ENCODE results near the gene AGTPBP1. TPM values are rescaled to one million over a fixed set of nuclear protein-coding genes. Genes with fewer than 3 reads are reported as not detected.

AGTPBP1 gene
- total RNA-seq, 1 donor from 2014 or later: 18.0 TPM

DNA sequence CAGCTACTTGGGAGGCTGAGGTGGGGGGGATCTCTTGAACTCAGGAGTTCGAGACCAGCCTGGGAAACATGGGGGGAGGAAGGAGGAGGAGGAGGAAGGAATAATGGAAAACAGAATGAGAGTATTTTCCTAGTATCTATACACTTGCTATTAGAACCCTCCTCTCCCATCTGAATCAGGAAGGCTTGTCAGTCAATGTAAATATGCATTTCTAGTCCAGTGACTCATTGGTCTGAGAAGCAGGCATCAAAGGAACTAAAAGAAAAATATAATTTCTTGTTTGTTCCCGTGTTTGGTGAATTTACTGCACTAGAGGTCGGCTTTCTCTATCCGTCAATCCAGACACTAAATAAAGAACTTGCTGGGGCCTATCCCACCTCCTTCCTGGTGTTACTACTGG lies 88.6 kb downstream of the AGTPBP1 start:
- no peak for DNase-seq (ENCODE audit: extremely low spot score, unreplicated experiment)
- Mint-ChIP-seq H3K27me3 (ENCODE audit: unreplicated experiment) (no peaks in the 10 kb centered on the region), H3K27ac (ENCODE audit: unreplicated experiment) (no peak overlapping the region), H3K4me3 (ENCODE audit: unreplicated experiment) (no peak overlapping the region), H3K36me3 (ENCODE audit: unreplicated experiment) (peaks cover 15% of the 10 kb centered on the region), H3K9me3 (ENCODE audit: unreplicated experiment) (no peaks in the 10 kb centered on the region), H3K4me1 (ENCODE audit: unreplicated experiment) (no peaks in the 10 kb centered on the region)
- TF ChIP-seq CTCF (IDR thresholded peaks at IDR 0.05): no peak

GRCh38 chr9:85647571-85647970 lies 94.2 kb downstream of the AGTPBP1 start:
- no peak overlapping the region for H3K4me3 Mint-ChIP-seq (ENCODE audit: unreplicated experiment)
- no peak for TF ChIP-seq CTCF (IDR thresholded peaks at IDR 0.05)

GRCh38 chr9:85645909-85646627 lies 95.7 kb downstream of the AGTPBP1 start:
- no peaks in the 10 kb centered on the region for H3K27me3 Mint-ChIP-seq (ENCODE audit: unreplicated experiment)
- no peak for TF ChIP-seq CTCF (IDR thresholded peaks at IDR 0.05)
- no peak overlapping the region for H3K27ac Mint-ChIP-seq (ENCODE audit: unreplicated experiment)
- DNase-seq (ENCODE audit: extremely low spot score, unreplicated experiment): no peak
- H3K4me1 Mint-ChIP-seq (ENCODE audit: unreplicated experiment): no peaks in the 10 kb centered on the region
- no peak overlapping the region for H3K4me3 Mint-ChIP-seq (ENCODE audit: unreplicated experiment)
- peaks cover 27% of the 10 kb centered on the region for H3K36me3 Mint-ChIP-seq (ENCODE audit: unreplicated experiment)
- no peaks in the 10 kb centered on the region for H3K9me3 Mint-ChIP-seq (ENCODE audit: unreplicated experiment)

More at GRCh38 chr9:85647571-85647970, 94.2 kb downstream of the AGTPBP1 start:
- no peak for DNase-seq (ENCODE audit: extremely low spot score, unreplicated experiment)
- Mint-ChIP-seq H3K27ac (ENCODE audit: unreplicated experiment) (no peak overlapping the region), H3K36me3 (ENCODE audit: unreplicated experiment) (peaks cover 18% of the 10 kb centered on the region), H3K4me1 (ENCODE audit: unreplicated experiment) (no peaks in the 10 kb centered on the region), H3K27me3 (ENCODE audit: unreplicated experiment) (no peaks in the 10 kb centered on the region), H3K9me3 (ENCODE audit: unreplicated experiment) (no peaks in the 10 kb centered on the region)

GRCh38 chr9:85640425-85640824 lies 101.3 kb downstream of the AGTPBP1 start:
- H3K9me3 Mint-ChIP-seq (ENCODE audit: unreplicated experiment): no peaks in the 10 kb centered on the region
- no peak overlapping the region for H3K27ac Mint-ChIP-seq (ENCODE audit: unreplicated experiment)
- no peaks in the 10 kb centered on the region for H3K27me3 Mint-ChIP-seq (ENCODE audit: unreplicated experiment)
- H3K4me1 Mint-ChIP-seq (ENCODE audit: unreplicated experiment): no peaks in the 10 kb centered on the region
- no peak for DNase-seq (ENCODE audit: extremely low spot score, unreplicated experiment)
- no peak for TF ChIP-seq CTCF (IDR thresholded peaks at IDR 0.05)
- peaks cover 16% of the 10 kb centered on the region for H3K36me3 Mint-ChIP-seq (ENCODE audit: unreplicated experiment)
- no peak overlapping the region for H3K4me3 Mint-ChIP-seq (ENCODE audit: unreplicated experiment)

- H3K9me3 Mint-ChIP-seq (ENCODE audit: unreplicated experiment): no peaks in the 10 kb centered on the region
- no peaks in the 10 kb centered on the region for H3K4me1 Mint-ChIP-seq (ENCODE audit: unreplicated experiment)
- no peak overlapping the region for H3K4me3 Mint-ChIP-seq (ENCODE audit: unreplicated experiment)
- no peak overlapping the region for H3K27ac Mint-ChIP-seq (ENCODE audit: unreplicated experiment)
- no peak for DNase-seq (ENCODE audit: extremely low spot score, unreplicated experiment)
- no peaks in the 10 kb centered on the region for H3K27me3 Mint-ChIP-seq (ENCODE audit: unreplicated experiment)
- H3K36me3 Mint-ChIP-seq (ENCODE audit: unreplicated experiment): peaks cover 12% of the 10 kb centered on the region
- TF ChIP-seq CTCF (IDR thresholded peaks at IDR 0.05): no peak
Measured at GRCh38 chr9:85639675-85640186, 102.0 kb downstream of the AGTPBP1 start.
